Activated T-cell treated with anti-CD3 and anti-CD28 coated beads for 4 hours (primary cell): ENCODE results near the gene TMED7.

Source experiments
- DNase-seq: peaks from one replicate; pipeline ENCODE4 v3.0.0-alpha.2; 2020

Gene TMED7

DNA sequence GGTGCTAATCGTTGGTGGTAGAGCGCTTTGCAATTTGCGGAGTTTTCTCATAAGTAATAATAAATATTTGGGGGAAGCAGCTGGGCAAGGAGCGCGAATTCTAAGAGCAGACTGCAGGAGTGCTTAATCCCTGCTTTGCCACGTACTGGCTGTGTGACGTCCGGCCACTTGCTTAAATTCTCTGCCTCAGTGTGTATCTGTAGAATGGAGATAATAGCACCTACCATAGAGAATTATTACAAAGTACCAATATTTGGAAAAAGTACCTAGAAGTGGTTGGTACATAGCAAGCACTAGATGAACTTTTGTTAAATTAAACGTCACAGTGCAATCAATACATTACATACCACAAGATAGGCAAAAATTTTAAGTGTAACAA lies 598 bp upstream of the TMED7 start:
- DNase-seq, result no peak

- DNase-seq, result no peak
Measured at GRCh38 chr5:115624994-115625393, 842 bp downstream of the TMED7 start.

DNA sequence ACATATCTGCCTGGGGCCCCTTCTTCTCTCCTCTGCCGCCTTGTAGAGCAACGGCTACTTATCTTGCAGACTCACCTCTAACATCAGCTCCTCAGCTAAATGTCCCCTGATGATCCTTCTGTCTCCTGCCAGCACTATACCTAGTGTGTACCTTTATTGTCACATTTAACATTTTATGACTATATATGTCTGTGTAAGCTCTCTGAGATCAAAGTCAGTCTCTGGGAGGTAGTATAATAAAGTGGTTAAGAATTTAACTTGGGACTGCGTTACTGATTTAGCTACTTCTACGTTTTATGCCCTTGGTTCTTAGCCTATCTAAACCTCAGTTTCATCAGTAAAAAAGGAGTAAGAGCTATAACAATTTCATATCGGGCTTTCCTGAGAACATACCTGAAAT lies 2.2 kb downstream of the TMED7 start:
- DNase-seq, result no peak

DNA sequence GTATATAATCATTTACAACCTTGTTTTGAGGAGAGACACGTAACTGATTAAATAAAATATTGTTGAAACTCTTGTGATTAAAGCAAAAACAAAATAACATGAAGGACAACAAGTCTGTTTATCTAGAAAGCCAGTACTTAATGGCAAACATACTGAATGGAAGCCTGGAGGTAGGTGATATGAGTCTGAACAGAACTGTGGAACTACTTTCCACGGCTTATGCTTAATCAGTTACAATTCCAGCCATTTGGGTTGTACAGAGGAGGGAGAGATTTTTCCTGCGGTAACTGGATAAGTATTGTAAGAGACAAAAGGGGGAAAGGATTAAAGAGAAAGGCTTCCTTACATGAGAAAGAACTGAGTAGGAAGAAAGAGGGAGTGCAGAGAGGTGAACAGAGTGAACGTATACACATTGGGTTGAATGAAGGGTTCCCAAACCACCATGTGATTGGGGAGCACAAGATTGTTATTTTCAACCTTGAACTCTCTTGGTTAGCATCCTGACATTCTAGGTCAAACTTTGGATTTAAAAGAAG lies 4.4 kb downstream of the TMED7 start:
- DNase-seq, result no peak

DNA sequence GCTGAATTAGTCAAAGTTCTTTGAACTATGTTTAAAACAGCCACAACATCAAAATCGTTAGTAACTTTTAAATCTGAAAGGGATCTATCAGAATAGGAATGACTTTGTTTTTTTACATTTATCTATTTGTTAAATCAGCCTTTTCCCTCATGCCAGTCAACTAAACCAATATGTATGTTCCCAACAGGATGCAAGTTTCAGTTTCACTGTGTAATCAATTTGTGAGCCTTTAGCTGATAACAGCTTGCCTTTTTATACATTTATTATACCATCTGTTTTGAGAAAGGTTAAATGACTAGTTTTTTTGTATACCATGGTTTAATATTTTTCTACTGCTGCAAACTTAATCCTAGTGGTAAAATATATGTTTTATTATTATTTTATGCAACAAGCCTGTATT lies 8.9 kb downstream of the TMED7 start:
- DNase-seq, result no peak

GRCh38 chr5:115616472-115616871 lies 9.4 kb downstream of the TMED7 start:
- DNase-seq, result no peak

GRCh38 chr5:115611873-115612272 lies 14.0 kb downstream of the TMED7 start:
- DNase-seq, result no peak

DNA sequence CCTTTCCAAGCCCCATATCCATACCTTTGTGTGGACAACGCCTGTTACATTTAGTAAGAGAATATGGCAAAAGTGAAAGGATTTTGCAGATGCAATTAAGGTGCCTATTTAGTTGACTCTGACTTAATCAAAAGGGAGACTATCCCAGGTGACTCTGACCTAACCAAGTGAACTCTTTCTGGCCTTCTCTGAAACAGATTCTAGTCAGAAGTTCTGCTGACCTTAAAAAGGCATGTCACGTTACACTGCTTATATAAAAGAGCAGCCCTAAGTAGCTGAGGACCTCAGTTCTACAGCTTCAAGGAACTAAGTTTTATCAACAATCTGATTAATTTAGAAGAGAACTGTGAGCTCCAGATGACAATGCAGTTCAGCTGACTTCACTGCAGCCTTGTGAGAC lies 17.9 kb downstream of the TMED7 start:
- DNase-seq, result no peak

DNA sequence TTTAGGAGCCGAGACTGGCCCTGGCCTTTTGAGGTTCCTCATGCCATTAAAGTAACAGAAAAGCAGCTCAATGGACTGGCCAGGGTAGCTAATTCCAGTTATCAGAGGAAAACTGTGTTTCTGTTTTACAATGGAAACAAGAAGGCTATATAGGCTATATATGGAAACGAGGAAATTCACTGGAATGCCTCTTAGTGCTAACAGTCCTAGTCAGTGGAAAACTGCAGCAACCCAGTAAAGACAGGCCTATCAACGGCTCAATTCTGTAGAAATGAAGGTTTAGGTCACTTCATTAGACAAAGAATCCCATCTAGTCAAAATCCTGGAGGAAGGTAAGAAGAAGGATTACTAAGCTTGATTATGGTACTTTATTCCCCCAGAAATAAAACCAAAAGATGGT lies 20.4 kb downstream of the TMED7 start:
- no peak for DNase-seq

DNA sequence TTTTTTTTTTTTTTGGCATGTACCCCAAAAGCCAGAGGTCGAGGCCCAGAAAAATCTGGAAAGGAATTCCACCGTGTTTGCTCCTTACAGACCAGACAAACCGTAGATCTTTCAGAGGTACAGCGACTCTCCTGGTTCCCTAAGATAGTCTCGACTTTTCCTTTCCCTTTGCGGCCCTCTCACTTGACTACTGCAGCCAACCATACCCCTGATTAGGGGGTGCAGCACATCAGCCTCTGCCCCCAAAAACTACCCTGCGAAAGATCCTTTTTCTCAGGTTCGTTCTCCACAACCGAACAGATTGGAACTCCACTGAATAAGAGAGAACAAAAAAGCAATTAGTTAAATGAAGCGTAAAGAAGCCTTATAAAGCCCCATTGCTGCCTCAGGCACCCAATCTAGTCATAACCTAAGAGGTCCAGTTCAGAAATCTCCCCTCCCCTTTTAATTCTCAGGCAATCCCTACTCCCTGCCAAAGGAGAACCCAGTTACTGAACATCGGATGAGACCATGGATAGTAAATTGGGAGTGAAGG lies 23.2 kb downstream of the TMED7 start:
- no peak for DNase-seq

GRCh38 chr5:115601701-115602590 lies 23.9 kb downstream of the TMED7 start, which contains the start of gene TICAM2:
TICAM2 (minus strand) TSS chr5:115602479; CDS start chr5:115581256, 21,223 bp downstream.
- DNase-seq, result peak; percentile 19

DNA sequence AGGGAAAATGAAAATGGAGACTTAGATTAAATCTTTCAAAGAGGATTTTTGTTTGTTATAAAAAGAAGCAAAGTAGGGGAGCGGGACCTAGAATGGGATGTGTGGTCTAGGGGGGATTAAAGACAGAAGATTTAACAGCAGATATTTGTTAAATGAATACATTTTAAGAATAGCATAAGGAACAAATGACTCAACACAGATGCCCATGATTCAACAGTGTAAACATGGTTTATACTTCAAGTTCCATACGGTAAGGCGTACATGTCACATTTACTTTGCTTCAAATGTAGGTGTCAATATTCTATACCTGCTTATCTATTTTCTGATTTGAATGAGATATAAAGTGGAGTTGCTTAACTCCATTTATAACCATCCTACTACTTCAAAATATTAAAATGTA lies 25.1 kb downstream of the TMED7 start:
- DNase-seq, result no peak

- DNase-seq, result no peak
Measured at GRCh38 chr5:115599924-115600323, 25.9 kb downstream of the TMED7 start.

- no peak for DNase-seq
Measured at GRCh38 chr5:115599502-115599901, 26.3 kb downstream of the TMED7 start.

GRCh38 chr5:115594128-115595047 lies 31.4 kb downstream of the TMED7 start:
- no peak for DNase-seq

GRCh38 chr5:115589043-115589442 lies 36.8 kb downstream of the TMED7 start:
- DNase-seq, result no peak

DNA sequence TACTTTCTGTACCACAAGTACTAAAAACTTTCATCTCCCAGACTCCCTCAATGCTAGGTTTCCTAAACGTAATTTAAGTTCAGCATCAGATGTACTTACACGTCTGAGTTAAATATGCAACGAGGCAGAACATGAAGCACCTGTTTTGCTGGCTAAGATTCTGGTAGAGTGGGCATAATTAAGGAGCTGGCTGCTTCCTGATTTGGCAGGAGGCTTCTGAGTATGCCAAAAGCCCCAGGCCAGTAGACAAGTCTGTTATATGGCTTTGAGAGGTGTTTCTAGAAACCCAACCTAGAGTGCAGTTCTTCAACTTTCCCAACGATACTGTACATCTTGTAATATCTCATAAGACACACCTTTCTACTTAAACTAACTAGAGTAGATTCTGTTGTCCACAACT lies 37.2 kb downstream of the TMED7 start:
- DNase-seq, result no peak

GRCh38 chr5:115586525-115587146 lies 39.2 kb downstream of the TMED7 start:
- DNase-seq, result no peak

- no peak for DNase-seq
Measured at GRCh38 chr5:115585265-115585664, 40.6 kb downstream of the TMED7 start.

DNA sequence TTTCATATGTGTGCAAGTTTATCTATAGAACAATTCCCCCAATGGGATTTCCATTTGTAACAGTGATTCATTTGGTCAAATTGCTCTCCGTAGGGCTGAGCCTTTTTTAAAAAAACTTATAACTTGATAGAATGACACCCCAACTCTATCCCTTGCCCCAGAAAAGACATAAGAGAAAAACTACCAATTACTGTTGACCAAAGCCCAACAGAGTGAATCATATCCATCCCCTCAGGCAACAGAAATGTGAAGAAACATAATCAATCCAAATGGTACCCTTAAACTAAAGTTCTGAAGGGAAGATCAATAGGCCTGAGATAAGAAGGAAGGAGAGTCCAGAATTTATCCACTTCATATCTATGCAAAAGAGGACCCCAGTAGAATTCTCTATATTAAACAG lies 41.3 kb downstream of the TMED7 start:
- DNase-seq, result no peak

DNA sequence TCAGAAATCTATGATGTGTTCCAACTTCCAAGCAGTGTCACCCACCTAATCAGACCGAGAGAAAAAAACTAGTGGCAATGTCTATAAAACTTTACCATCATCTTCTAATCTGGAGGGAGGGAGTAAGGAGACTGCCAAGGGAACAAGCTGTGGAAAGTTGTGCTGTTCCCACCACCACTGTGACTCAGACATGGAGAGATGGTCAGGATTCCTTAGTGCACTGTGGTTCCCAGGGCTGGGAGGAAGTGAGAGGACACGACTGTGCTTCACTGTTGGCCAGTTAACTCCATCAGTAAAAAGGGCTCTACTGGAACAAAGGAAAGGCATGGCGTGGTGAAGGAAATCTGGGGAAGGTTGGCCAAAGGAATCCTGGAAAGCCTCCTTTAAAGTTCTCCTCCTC lies 42.4 kb downstream of the TMED7 start:
- no peak for DNase-seq

- DNase-seq, result no peak
Measured at GRCh38 chr5:115580941-115581340, 44.9 kb downstream of the TMED7 start.

- DNase-seq, result no peak
Measured at GRCh38 chr5:115579747-115580173, 46.1 kb downstream of the TMED7 start.
